K562 (cell line): ENCODE measurements around the gene ZNF121. TPM values are rescaled to one million over a fixed set of nuclear protein-coding genes. Genes with fewer than 3 reads are reported as not detected.

Source experiments
- ASH1L ChIP-seq: fragments of 450-650 bp; IDR thresholded peaks from 2 replicates; pipeline ENCODE4 v1.6.1; 2018; ENCODE audit warnings: borderline replicate concordance, mild to moderate bottlenecking, low read depth; ENCODE audit not compliant: partially characterized antibody
- ATF7 ChIP-seq: fragments of 450-650 bp; IDR thresholded peaks from 2 replicates; pipeline ENCODE4 v1.7.1; 2014; ENCODE audit warnings: mild to moderate bottlenecking, moderate library complexity
- COPS2 ChIP-seq: fragments of 450-650 bp; conservative IDR thresholded peaks from 2 replicates; pipeline ENCODE4 v1.6.1; 2016; ENCODE audit warnings: mild to moderate bottlenecking, moderate library complexity
- CSDE1 ChIP-seq, 2 experiments: fragments of 450-650 bp; IDR thresholded peaks; 2 replicates each; pipeline ENCODE4 v1.6.1; 2016; ENCODE audit warnings: mild to moderate bottlenecking in 1 of 2
- DPF2 ChIP-seq: fragments of 450-650 bp; IDR thresholded peaks from 2 replicates; pipeline ENCODE4 v1.6.1; 2016
- ELF2 ChIP-seq: fragments of 250-450 bp; sonication (Bioruptor Pico); IDR thresholded peaks from 2 replicates; pipeline ENCODE4 v1.5.0; 2021; ENCODE audit warnings: mild to moderate bottlenecking
- HNRNPUL1 ChIP-seq: fragments of 200-400 bp; formaldehyde crosslinking; IDR thresholded peaks from 2 replicates; pipeline ENCODE4 v1.6.1; 2017; ENCODE audit warnings: low read length
- ILK ChIP-seq: fragments of 450-650 bp; IDR thresholded peaks from 2 replicates; pipeline ENCODE4 v1.6.1; 2016; ENCODE audit warnings: missing genetic modification characterization, low read depth, mild to moderate bottlenecking, missing compliant biosample characterization, moderate library complexity, borderline replicate concordance
- KAT8 ChIP-seq: fragments of 450-650 bp; IDR thresholded peaks from 2 replicates; pipeline ENCODE4 v1.6.1; 2016; ENCODE audit warnings: low read depth, mild to moderate bottlenecking
- KLF6 ChIP-seq: fragments of 250-450 bp; sonication (Bioruptor Pico); IDR thresholded peaks from 2 replicates; pipeline ENCODE4 v1.4.0; 2020; ENCODE audit warnings: mild to moderate bottlenecking, moderate library complexity, borderline replicate concordance
- MGA ChIP-seq: fragments of 450-650 bp; IDR thresholded peaks from 2 replicates; pipeline ENCODE4 v1.6.1; 2016; ENCODE audit warnings: mild to moderate bottlenecking, moderate library complexity
- MTF1 ChIP-seq: fragments of 250-450 bp; sonication (Bioruptor Pico); IDR thresholded peaks from 2 replicates; pipeline ENCODE4 v1.9.0; 2021; ENCODE audit warnings: moderate library complexity, mild to moderate bottlenecking, inconsistent platforms, borderline replicate concordance
- NR4A1 ChIP-seq, 2 experiments: fragments of 250-450 bp in 1 of 2; fragments of 450-650 bp in 1 of 2; sonication (Bioruptor Pico) in 1 of 2; IDR thresholded peaks; 2 replicates each; pipeline versions ENCODE4 v1.4.0 to v1.6.1; 2016 to 2020; ENCODE audit warnings: mild to moderate bottlenecking in 2 of 2, missing compliant biosample characterization in 1 of 2, missing genetic modification characterization in 1 of 2, moderate library complexity in 1 of 2
- RBM39 ChIP-seq: fragments of 200-400 bp; formaldehyde crosslinking; optimal IDR thresholded peaks from 2 replicates; pipeline ENCODE3; 2018; ENCODE audit warnings: low read depth, low read length
- TAF15 ChIP-seq: fragments of 200-400 bp; formaldehyde crosslinking; IDR thresholded peaks from 2 replicates; pipeline ENCODE4 v1.6.1; 2017; ENCODE audit warnings: mild to moderate bottlenecking, low read depth, low read length, moderate library complexity
- TAF9B ChIP-seq: fragments of 450-650 bp; IDR thresholded peaks from 2 replicates; pipeline ENCODE4 v1.6.1; 2018; ENCODE audit warnings: mild to moderate bottlenecking; ENCODE audit not compliant: partially characterized antibody
- U2AF1 ChIP-seq: fragments of 200-400 bp; formaldehyde crosslinking; optimal IDR thresholded peaks from 2 replicates; pipeline ENCODE3; 2017; ENCODE audit warnings: mild to moderate bottlenecking, low read depth, low read length, moderate library complexity
- ZEB2 ChIP-seq: fragments of 450-650 bp; IDR thresholded peaks from 2 replicates; pipeline ENCODE4 v1.6.1; 2016
- ZNF584 ChIP-seq: fragments of 200-800 bp; sonication (Bioruptor generic); IDR thresholded peaks from 2 replicates; pipeline ENCODE4 v1.6.1; 2016; ENCODE audit warnings: low read depth, mild to moderate bottlenecking, missing genetic modification characterization, missing compliant biosample characterization
- polyA plus RNA-seq, 8 experiments: library from polyadenylated mRNA; depleted of rRNA in 4 of 8; stranded (reverse) in 5 of 8; unstranded in 3 of 8; fragments of >200 nt; fragmentation: Nextera tagmentation in 2 of 8; fragmentation: Illumina TruSeq in 1 of 8; extraction: Ambion mirVana in 2 of 8; extraction: Trizol in 1 of 8; gene quantifications; 2 replicates each; pipeline versions ENCODE4 v1.2.1 to v1.2.3, GENCODE V29; 2011 to 2014; ENCODE audit warnings: inconsistent platforms in 1 of 8, missing spikeins in 1 of 8
- total RNA-seq, 7 experiments: library from RNA; depleted of rRNA in 6 of 7; stranded (reverse); fragments of >200 nt in 6 of 7; fragmentation: Illumina TruSeq in 2 of 7; extraction: Trizol in 2 of 7; gene quantifications; 2 replicates each; pipeline versions ENCODE4 v1.2.1 to v1.2.3, GENCODE V29; 2011 to 2021; ENCODE audit warnings: low replicate concordance in 1 of 7

ZNF121 gene
- total and polyA plus RNA-seq, 9 of the 15 experiments (the other 6 are each of a cell fraction or from before 2014, with no cell fraction given) = 14.6 to 115 (median 33.4) TPM

- TF ChIP-seq MGA = peak; percentile 57
- TF ChIP-seq ZEB2 = no peak
- no peak for TF ChIP-seq TAF15
- TF ChIP-seq DPF2 = no peak
- no peak for TF ChIP-seq U2AF1
- no peak for TF ChIP-seq ASH1L
- no peak for TF ChIP-seq ILK (tag)
- TF ChIP-seq RBM39 = no peak
- TF ChIP-seq TAF9B = peak; percentile 87
- TF ChIP-seq ZNF584 (CRISPR knock-in tag) = no peak
- TF ChIP-seq ELF2 (CRISPR knock-in tag) = no peak; the same call in 1 of the 2 replicates
- TF ChIP-seq KAT8 = no peak
- peak; percentile 98 for TF ChIP-seq ATF7
- no peak for TF ChIP-seq CSDE1 (IDR thresholded peaks at IDR 0.05)
- TF ChIP-seq HNRNPUL1 = no peak
- TF ChIP-seq KLF6 (CRISPR knock-in tag) = no peak
- TF ChIP-seq MTF1 = no peak
- no peak for TF ChIP-seq NR4A1 (CRISPR knock-in tag; IDR thresholded peaks at IDR 0.05)
- no peak for TF ChIP-seq NR4A1 (tag; IDR thresholded peaks at IDR 0.05)
- no peak for TF ChIP-seq COPS2
These were observed at the start of gene ZNF121 (continued) for GRCh38 chr19:9584073-9584833.
